Measurements from ENCODE around the gene SPATA1.
"Not testable (repeated sequence)": the region's sequence is repeated elsewhere in the genome, so short reads cannot be mapped to it uniquely, and the experiment has no call there.

The SPATA1 gene

DNA sequence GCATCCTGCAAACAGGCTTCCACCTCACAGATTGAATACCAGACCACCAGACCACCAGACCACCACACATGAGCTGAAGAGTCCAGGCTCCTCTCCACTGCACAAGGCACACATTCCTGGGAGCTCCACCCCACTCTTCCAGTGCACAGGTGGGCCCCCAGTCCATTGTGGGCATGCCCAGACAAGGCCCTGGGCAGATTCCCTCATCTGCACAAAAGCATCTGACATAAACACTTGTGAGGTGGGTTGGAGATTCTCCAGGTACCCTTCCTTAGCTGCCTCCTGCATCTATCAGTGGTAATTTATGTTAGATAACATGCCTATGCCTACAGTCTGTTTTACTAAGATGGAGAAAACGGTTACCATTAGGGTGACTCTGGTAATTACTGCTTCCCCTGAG is 79.6 kb downstream of the SPATA1 start:
- Mint-ChIP-seq H3K9me3 (peaks cover 6 to 8% of the 10 kb centered on the region in 2 donors), H3K4me3 (no peak overlapping the region), H3K4me1 (peaks cover 12 to 16% of the 10 kb centered on the region in 2 donors), H3K27me3 (peaks cover 10 to 16% of the 10 kb centered on the region in 2 donors), H3K36me3 (peaks cover 15 to 16% of the 10 kb centered on the region in 2 donors), H3K27ac (no peak overlapping the region)
- ATAC-seq (replicated peaks) = no peak
- no peak for DNase-seq

DNA sequence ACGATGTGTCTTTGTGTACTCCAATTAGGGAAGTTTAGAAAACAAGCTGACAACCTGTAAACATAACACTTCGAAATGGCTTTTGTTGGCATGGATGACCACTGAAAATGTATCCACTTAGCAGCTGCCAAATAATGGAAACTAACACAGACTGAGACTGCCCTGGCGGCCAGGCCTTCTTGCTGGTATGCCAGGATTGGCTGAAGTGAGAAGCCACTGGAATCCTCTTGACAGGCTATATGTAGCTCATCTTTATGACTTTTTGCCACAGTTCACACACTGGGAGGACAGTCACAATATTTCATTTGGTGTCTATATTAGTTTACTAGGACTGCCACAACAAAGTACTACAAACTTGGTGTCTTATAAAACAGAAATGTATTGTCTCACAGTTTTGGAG is 80.9 kb downstream of the SPATA1 start:
- Mint-ChIP-seq H3K36me3 (peaks cover 14 to 15% of the 10 kb centered on the region in 2 donors), H3K27ac (no peak overlapping the region), H3K9me3 (peaks cover 7 to 8% of the 10 kb centered on the region in 2 donors), H3K4me3 (no peak overlapping the region), H3K4me1 (peaks cover 12 to 16% of the 10 kb centered on the region in 2 donors), H3K27me3 (peaks cover 14 to 27% of the 10 kb centered on the region in 2 donors)
- DNase-seq (no peak), ATAC-seq (replicated peaks) (no peak)

DNA sequence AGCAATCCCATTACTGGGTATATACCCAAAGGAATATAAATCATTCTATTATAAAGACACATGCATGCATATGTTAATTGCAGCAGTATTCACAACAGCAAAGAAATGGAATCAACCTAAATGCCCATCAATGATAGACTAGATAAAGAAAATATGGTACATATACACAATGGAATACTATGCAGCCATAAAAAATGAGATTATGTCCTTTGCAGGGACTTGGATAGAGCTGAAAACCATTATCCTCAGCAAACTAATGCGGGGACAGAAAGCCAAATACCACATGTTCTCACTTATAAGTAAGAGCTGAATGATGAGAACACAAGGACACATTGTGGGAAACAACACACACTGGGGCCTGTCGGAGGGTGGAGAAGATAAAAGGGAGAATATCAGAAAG is 88.8 kb downstream of the SPATA1 start:
- not testable (repeated sequence) for H3K36me3 Mint-ChIP-seq; H3K27ac Mint-ChIP-seq; ATAC-seq (replicated peaks); H3K4me3 Mint-ChIP-seq; DNase-seq
- H3K27me3 Mint-ChIP-seq = peaks cover 7 to 34% of the 10 kb centered on the region in 2 donors
- H3K4me1 Mint-ChIP-seq = peaks cover 16 to 21% of the 10 kb centered on the region in 2 donors
- peaks cover 14 to 19% of the 10 kb centered on the region in 2 donors for H3K9me3 Mint-ChIP-seq

- no peak overlapping the region for H3K27ac Mint-ChIP-seq
- no peak for ATAC-seq (replicated peaks)
- no peak overlapping the region for H3K4me3 Mint-ChIP-seq
- no peak for DNase-seq
- peaks cover 0 to 16% of the 10 kb centered on the region in 2 donors for H3K27me3 Mint-ChIP-seq
- peaks cover 20 to 22% of the 10 kb centered on the region in 2 donors for H3K4me1 Mint-ChIP-seq
- H3K9me3 Mint-ChIP-seq = peaks cover 15 to 16% of the 10 kb centered on the region in 2 donors
- H3K36me3 Mint-ChIP-seq = peaks cover 5 to 8% of the 10 kb centered on the region in 2 donors
These were observed 90.8 kb downstream of the SPATA1 start for GRCh38 chr1:84597011-84597410.

GRCh38 chr1:84598418-84598817 is 92.2 kb downstream of the SPATA1 start:
- Mint-ChIP-seq H3K36me3 (peaks cover 5 to 8% of the 10 kb centered on the region in 2 donors), H3K9me3 (peaks cover 10 to 12% of the 10 kb centered on the region in 2 donors), H3K4me3 (peak overlapping the region in 1 of 2 donors; percentile 49), H3K4me1 (peaks cover 20 to 22% of the 10 kb centered on the region in 2 donors), H3K27ac (peak overlapping the region; percentile 94), H3K27me3 (peaks cover 0 to 10% of the 10 kb centered on the region in 2 donors)
- ATAC-seq (replicated peaks) (no peak), DNase-seq (no peak)

GRCh38 chr1:84598846-84599741 is 92.9 kb downstream of the SPATA1 start:
- Mint-ChIP-seq H3K4me3 (peak overlapping the region; percentile 37 to 65), H3K4me1 (peaks cover 20 to 22% of the 10 kb centered on the region in 2 donors), H3K36me3 (peaks cover 6 to 9% of the 10 kb centered on the region in 2 donors), H3K27me3 (peaks cover 0 to 8% of the 10 kb centered on the region in 2 donors), H3K9me3 (peaks cover 9 to 13% of the 10 kb centered on the region in 2 donors), H3K27ac (peak overlapping the region; percentile 94)
- DNase-seq (no peak), ATAC-seq (replicated peaks) (peak; percentile 85 to 86)

- ATAC-seq (replicated peaks) (no peak), DNase-seq (no peak)
- Mint-ChIP-seq H3K27me3 (peaks cover 4 to 12% of the 10 kb centered on the region in 2 donors), H3K4me1 (peaks cover 20 to 22% of the 10 kb centered on the region in 2 donors), H3K27ac (peak overlapping the region; percentile 48), H3K4me3 (no peak overlapping the region), H3K36me3 (peaks cover 16 to 25% of the 10 kb centered on the region in 2 donors), H3K9me3 (peaks cover 13 to 21% of the 10 kb centered on the region in 2 donors)
These were observed 94.6 kb downstream of the SPATA1 start for GRCh38 chr1:84600796-84601195.

DNA sequence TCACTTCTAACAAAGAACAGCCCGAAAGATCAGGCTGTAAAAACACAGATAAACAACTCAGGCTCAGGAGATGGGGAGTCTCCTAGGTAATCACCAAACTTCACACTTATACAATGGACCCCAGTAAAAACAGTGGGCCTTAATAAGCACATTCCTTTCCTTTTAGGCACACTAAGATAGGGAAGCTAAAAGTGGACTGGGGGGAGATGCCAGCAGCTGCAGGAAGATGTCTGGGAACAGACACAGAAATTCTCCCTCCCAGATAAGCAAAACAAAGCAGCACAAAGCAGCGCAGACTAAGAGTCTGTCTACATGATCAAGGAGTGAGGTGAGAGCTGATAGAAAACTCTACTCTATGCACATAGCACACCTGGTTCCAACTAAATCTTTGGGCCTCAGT is 97.0 kb downstream of the SPATA1 start:
- DNase-seq = no peak
- H3K9me3 Mint-ChIP-seq = peaks cover 21 to 30% of the 10 kb centered on the region in 2 donors
- H3K4me1 Mint-ChIP-seq = peaks cover 18% of the 10 kb centered on the region in 2 donors
- peaks cover 7 to 19% of the 10 kb centered on the region in 2 donors for H3K27me3 Mint-ChIP-seq
- ATAC-seq (replicated peaks) = no peak
- no peak overlapping the region for H3K4me3 Mint-ChIP-seq
- no peak overlapping the region for H3K27ac Mint-ChIP-seq
- H3K36me3 Mint-ChIP-seq = peaks cover 23 to 33% of the 10 kb centered on the region in 2 donors

- DNase-seq = no peak
- no peak for ATAC-seq (replicated peaks)
- Mint-ChIP-seq H3K4me3 (no peak overlapping the region), H3K9me3 (peaks cover 21 to 30% of the 10 kb centered on the region in 2 donors), H3K27me3 (peaks cover 7 to 19% of the 10 kb centered on the region in 2 donors), H3K36me3 (peaks cover 23 to 33% of the 10 kb centered on the region in 2 donors), H3K4me1 (peaks cover 9 to 10% of the 10 kb centered on the region in 2 donors), H3K27ac (no peak overlapping the region)
These were observed 98.0 kb downstream of the SPATA1 start for GRCh38 chr1:84603941-84604830.

DNA sequence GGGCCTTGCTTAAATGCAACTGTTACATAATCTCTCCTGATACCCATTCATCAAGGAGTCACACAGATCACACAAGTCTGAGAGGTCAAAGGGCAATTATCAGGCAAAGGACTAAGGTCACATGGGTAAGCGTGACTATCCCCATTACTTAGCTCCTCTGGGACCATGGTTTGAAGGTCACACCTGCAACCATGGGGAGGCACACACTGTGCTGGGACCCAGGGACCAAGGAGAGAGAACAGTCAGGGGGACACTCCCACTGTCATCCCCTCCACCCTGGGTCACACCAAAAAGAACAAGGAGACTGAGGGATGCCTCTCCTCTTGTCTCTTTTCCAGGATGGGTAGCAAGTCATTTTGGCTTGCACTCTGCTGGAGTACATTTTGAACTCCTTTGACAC is 99.0 kb downstream of the SPATA1 start:
- H3K36me3 Mint-ChIP-seq = peaks cover 23 to 29% of the 10 kb centered on the region in 2 donors
- no peak overlapping the region for H3K27ac Mint-ChIP-seq
- no peak overlapping the region for H3K4me3 Mint-ChIP-seq
- H3K9me3 Mint-ChIP-seq = peaks cover 17 to 28% of the 10 kb centered on the region in 2 donors
- DNase-seq (no peak), ATAC-seq (replicated peaks) (no peak)
- H3K27me3 Mint-ChIP-seq = peaks cover 7 to 19% of the 10 kb centered on the region in 2 donors
- peaks cover 0 to 4% of the 10 kb centered on the region in 2 donors for H3K4me1 Mint-ChIP-seq

DNA sequence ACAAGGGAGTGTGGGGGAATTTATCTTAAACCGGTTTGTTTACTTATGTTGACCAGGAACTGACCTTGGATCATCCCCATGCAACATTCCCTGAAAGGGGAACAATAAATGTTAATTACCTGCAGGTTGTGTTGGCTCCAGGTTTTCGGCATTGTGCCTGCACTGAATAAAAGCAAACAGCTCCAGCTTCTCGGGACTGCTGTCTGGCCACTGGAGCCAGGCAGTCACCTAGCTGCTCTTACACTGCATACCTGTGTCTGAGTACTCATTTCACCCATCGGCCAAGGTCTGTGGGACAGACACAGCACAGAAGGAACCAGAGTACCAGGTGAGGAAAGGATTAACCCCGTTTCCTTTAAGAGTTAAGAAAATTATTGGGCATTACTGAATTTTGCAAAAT is 100.8 kb downstream of the SPATA1 start:
- ATAC-seq (replicated peaks) (no peak), DNase-seq (no peak)
- no peaks in the 10 kb centered on the region for H3K4me1 Mint-ChIP-seq
- no peak overlapping the region for H3K27ac Mint-ChIP-seq
- peaks cover 20 to 25% of the 10 kb centered on the region in 2 donors for H3K36me3 Mint-ChIP-seq
- peaks cover 21 to 25% of the 10 kb centered on the region in 2 donors for H3K9me3 Mint-ChIP-seq
- H3K4me3 Mint-ChIP-seq = no peak overlapping the region
- H3K27me3 Mint-ChIP-seq = peaks cover 11 to 23% of the 10 kb centered on the region in 2 donors

GRCh38 chr1:84611091-84611490 is 104.9 kb downstream of the SPATA1 start:
- Mint-ChIP-seq H3K4me1 (no peaks in the 10 kb centered on the region), H3K4me3 (no peak overlapping the region), H3K36me3 (peaks cover 5 to 12% of the 10 kb centered on the region in 2 donors), H3K9me3 (peaks cover 7 to 16% of the 10 kb centered on the region in 2 donors), H3K27me3 (peaks cover 7 to 19% of the 10 kb centered on the region in 2 donors), H3K27ac (no peak overlapping the region)
- ATAC-seq (replicated peaks) (no peak), DNase-seq (no peak)

GRCh38 chr1:84611796-84612195 is 105.6 kb downstream of the SPATA1 start:
- ATAC-seq (replicated peaks) (no peak), DNase-seq (no peak)
- H3K9me3 Mint-ChIP-seq = peaks cover 2 to 11% of the 10 kb centered on the region in 2 donors
- no peaks in the 10 kb centered on the region for H3K4me1 Mint-ChIP-seq
- H3K27ac Mint-ChIP-seq = no peak overlapping the region
- peaks cover 4 to 14% of the 10 kb centered on the region in 2 donors for H3K27me3 Mint-ChIP-seq
- no peak overlapping the region for H3K4me3 Mint-ChIP-seq
- H3K36me3 Mint-ChIP-seq = peaks cover 0 to 7% of the 10 kb centered on the region in 2 donors

DNA sequence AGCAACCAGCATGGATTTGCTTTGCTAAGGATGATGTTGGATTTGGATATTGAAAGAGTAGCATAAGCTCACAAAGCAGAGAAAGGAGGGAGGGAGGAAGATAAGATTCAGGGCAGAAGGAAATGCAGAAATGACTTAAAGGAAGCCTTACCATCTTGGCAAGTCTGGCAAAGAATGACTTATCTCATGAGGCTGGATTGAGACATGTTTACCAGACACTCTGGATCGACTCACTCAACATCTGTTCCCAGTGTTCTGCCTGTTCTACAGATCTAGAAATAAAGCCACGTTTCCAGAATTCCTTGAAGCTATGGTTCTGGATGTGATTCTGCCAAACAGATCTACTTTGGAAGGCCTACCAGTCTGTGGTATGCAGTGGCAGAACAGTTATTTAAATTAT is 106.8 kb downstream of the SPATA1 start:
- H3K4me1 Mint-ChIP-seq = no peaks in the 10 kb centered on the region
- DNase-seq = no peak

More for the DNA sequence above, 106.8 kb downstream of the SPATA1 start:
- ATAC-seq (replicated peaks) = no peak
- Mint-ChIP-seq H3K27ac (no peak overlapping the region), H3K27me3 (peaks cover 4 to 12% of the 10 kb centered on the region in 2 donors), H3K4me3 (no peak overlapping the region), H3K36me3 (peaks cover 0 to 6% of the 10 kb centered on the region in 2 donors), H3K9me3 (peaks cover 2 to 10% of the 10 kb centered on the region in 2 donors)
